Lower lobe of right lung (tissue), 2 donors: Measurements from ENCODE around the gene TRAPPC10. TPM values are rescaled to one million over a fixed set of nuclear protein-coding genes. Genes with fewer than 3 reads are reported as not detected.

Experiments
- ATAC-seq, 2 donors: fragments of 200-7000 bp; cut with Tn5 transposase; one replicate each; pipeline ENCODE4 v1.9.1; 2020 to 2022; ENCODE audit warnings: mild to moderate bottlenecking in 2 of 2, moderate library complexity in 2 of 2
- DNase-seq: peaks from one replicate; pipeline ENCODE4 v3.0.0-alpha.2; 2020
- H3K27ac ChIP-seq: fragments of 200-600 bp; one replicate; pipeline ENCODE4 v1.8.0; 2022
- H3K27me3 ChIP-seq: fragments of 200-600 bp; one replicate; pipeline ENCODE4 v1.8.0; 2022; ENCODE audit warnings: low read depth
- H3K36me3 ChIP-seq: fragments of 200-600 bp; one replicate; pipeline ENCODE4 v1.8.0; 2022; ENCODE audit warnings: mild to moderate bottlenecking
- H3K4me1 ChIP-seq: fragments of 200-600 bp; one replicate; pipeline ENCODE4 v1.8.0; 2022
- H3K4me3 ChIP-seq: fragments of 200-600 bp; one replicate; pipeline ENCODE4 v1.8.0; 2022; ENCODE audit warnings: mild to moderate bottlenecking
- H3K9me3 ChIP-seq: fragments of 200-600 bp; one replicate; pipeline ENCODE4 v1.8.0; 2022
- CTCF ChIP-seq: fragments of 200-600 bp; IDR thresholded peaks from one replicate; pipeline ENCODE4 v1.8.0; 2022; ENCODE audit warnings: antibody characterized with exemption, mild to moderate bottlenecking
- intact Hi-C: fragments of 100-400 bp; cut with DNase I; formaldehyde crosslinking; loops from one replicate; pipeline ENCODE4 v1.11.0; 2022
- total RNA-seq: library from RNA; stranded (reverse); fragmentation: NEBNext Ultra II Directional; extraction: Animal tissue kit (Norgen Biotek cat#: 25700); gene quantifications from one replicate; pipeline ENCODE4 v1.2.1, GENCODE V29; 2021
- donor health status: DM: no; HTN: yes; CAD: no; lungs with severe emphysema.

TRAPPC10 gene
- total RNA-seq, 1 donor from 2014 or later = 47.4 TPM

- Histone ChIP-seq H3K4me1 (peaks cover 71% of the 10 kb centered on the region), H3K9me3 (no peaks in the 10 kb centered on the region), H3K4me3 (no peak overlapping the region), H3K27ac (no peak overlapping the region), H3K36me3 (no peaks in the 10 kb centered on the region), H3K27me3 (no peaks in the 10 kb centered on the region)
- ATAC-seq = no peak
- no peak for DNase-seq
- intact Hi-C loops = no loop called here
- no peak for TF ChIP-seq CTCF
Observed at GRCh38 chr21:44019568-44019958, 7.5 kb downstream of the TRAPPC10 start.

DNA sequence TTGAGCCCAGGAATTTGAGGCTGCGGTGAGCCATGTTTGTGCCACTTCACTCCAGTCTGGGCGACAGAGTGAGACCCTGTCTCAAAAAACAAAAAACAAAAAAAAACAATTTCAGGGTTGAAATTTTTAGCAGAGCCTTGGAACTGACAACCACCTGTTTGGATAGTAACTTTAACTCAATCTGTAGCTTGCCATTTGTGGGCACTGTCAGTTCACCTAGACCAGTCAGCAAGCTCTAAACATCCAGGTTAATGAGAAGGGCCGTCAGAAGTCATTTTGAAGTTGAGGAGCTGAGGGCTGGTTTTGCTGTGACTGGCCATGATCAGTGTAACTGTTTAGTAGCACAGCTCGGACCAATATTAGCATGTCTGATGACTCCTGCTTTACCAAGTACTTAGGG lies 8.4 kb downstream of the TRAPPC10 start:
- Histone ChIP-seq H3K4me3 (no peak overlapping the region), H3K27me3 (no peaks in the 10 kb centered on the region), H3K27ac (no peak overlapping the region), H3K4me1 (peaks cover 74% of the 10 kb centered on the region), H3K9me3 (no peaks in the 10 kb centered on the region), H3K36me3 (no peaks in the 10 kb centered on the region)
- intact Hi-C loops = no loop called here
- DNase-seq (no peak), ATAC-seq (no peak)
- TF ChIP-seq CTCF = no peak

GRCh38 chr21:44021064-44021463 lies 9.0 kb downstream of the TRAPPC10 start:
- Histone ChIP-seq H3K27ac (no peak overlapping the region), H3K27me3 (no peaks in the 10 kb centered on the region), H3K4me1 (peaks cover 69% of the 10 kb centered on the region), H3K36me3 (no peaks in the 10 kb centered on the region), H3K9me3 (no peaks in the 10 kb centered on the region), H3K4me3 (no peak overlapping the region)
- no peak for ATAC-seq
- DNase-seq = no peak
- intact Hi-C loops = no loop called here
- no peak for TF ChIP-seq CTCF

DNA sequence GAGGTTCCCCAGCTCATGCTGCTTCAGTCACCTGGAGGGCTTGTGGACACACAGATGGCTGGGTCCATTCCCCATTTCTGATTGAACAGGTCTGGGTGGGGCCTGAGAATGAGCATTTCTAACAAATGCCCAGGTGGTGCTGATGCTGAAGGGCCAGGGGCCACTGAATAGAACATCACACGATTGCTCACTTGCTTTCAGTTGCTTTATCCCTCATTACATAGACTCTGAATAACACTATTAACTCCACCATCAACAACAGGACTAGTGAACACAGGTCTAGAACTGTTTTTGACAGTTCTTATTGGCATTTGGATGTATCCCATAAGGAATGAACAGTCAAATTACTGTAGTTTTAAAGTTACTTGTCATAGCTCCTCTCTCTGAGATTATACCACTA lies 12.1 kb downstream of the TRAPPC10 start:
- no peak overlapping the region for H3K4me3 ChIP-seq
- intact Hi-C loops = no loop called here
- TF ChIP-seq CTCF = no peak
- ATAC-seq = no peak
- no peak overlapping the region for H3K27ac ChIP-seq
- no peaks in the 10 kb centered on the region for H3K9me3 ChIP-seq
- DNase-seq = no peak
- H3K36me3 ChIP-seq = no peaks in the 10 kb centered on the region
- H3K27me3 ChIP-seq = no peaks in the 10 kb centered on the region
- H3K4me1 ChIP-seq = peaks cover 51% of the 10 kb centered on the region

DNA sequence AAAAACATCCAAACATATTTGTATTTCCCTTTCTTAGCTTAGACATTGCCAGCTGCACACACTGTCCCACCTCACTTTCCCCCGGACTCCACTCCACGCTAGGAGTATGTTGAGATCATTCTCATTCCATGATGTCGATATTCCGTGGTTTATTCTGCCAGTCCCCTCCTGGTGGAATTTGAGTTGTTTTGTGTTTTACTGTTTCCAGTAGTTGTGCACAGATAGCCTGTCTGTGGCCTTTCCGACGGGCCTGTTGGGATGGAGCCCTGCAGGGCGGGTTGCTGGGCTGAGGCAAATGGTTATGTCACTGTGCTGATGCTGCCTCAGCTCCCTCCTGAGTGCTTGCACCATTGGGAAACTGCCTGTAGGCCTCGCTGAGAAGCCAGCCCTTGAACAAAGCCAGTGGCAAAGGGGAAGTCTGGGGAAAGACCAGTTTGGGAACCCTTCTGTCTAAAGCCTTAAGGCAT lies 12.8 kb downstream of the TRAPPC10 start:
- H3K4me1 ChIP-seq = peaks cover 48% of the 10 kb centered on the region
- intact Hi-C loops = no loop called here
- ATAC-seq (peak; percentile 77 to 88), DNase-seq (peak; percentile 68)
- no peak overlapping the region for H3K4me3 ChIP-seq
- peak overlapping the region; percentile 58 for H3K27ac ChIP-seq
- TF ChIP-seq CTCF = peak; percentile 13
- no peaks in the 10 kb centered on the region for H3K27me3 ChIP-seq
- H3K9me3 ChIP-seq = no peaks in the 10 kb centered on the region
- H3K36me3 ChIP-seq = no peaks in the 10 kb centered on the region
